ENCODE results near the gene ZPLD1.

GRCh38 chr3:102471001-102471400, 36.2 kb downstream of the ZPLD1 start:
- peak; percentile 54 for TF ChIP-seq CTCF (conservative IDR thresholded peaks at IDR 0.05; ENCODE audit: low read length)
- no peak for TF ChIP-seq EZH2phosphoT487 (IDR thresholded peaks at IDR 0.05; ENCODE audit: borderline replicate concordance)
